GM18870 (cell line): ENCODE results near the gene TMEM204.

Source experiments
- ATAC-seq: cut with Tn5 transposase; IDR thresholded peaks from one replicate; pipeline ENCODE4 v1.9.1; 2021; ENCODE audit warnings: moderate library complexity; ENCODE audit not compliant: unreplicated experiment

The TMEM204 gene

DNA sequence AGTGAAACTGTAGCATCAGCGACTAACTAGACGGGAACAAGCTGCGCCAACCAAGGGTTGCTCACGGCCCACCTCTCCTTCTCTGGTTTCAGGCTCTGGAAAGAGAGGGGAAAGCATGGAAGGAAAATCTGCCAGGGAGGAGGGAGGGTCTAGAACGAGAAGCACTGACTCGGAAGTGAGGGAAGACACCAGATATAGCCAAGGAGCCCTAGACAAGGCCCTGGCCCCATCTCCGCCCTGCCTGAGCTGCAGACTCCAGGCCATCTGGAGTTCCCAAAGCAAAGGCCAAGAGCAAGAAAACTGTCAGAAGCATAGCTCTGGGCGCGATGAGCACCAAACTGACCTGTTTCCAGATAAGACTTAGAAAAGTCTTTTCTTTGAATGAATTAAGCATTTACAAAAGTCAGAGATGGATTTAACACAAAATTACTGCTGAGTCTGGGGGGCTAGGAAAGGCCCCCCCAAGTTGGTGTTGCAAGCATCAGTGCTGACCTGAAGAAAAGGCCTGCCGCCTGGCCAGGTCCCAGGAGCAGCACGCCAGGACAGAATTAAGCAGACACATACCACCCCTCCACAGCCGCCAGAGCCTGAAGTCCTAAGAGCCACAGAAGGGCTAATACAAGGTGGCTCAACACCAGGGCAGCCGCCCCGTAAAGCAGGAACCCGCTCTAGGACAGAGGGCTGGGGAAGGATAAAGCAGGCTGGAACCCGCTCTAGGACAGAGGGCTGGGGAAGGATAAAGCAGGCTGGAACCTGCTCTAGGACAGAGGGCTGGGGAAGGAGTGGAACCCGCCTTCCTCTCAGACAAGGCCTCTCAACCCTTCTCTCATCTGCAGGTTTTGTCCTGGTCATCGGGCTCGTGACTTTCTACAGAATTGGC is 20.7 kb downstream of the TMEM204 start:
- no peak for ATAC-seq

DNA sequence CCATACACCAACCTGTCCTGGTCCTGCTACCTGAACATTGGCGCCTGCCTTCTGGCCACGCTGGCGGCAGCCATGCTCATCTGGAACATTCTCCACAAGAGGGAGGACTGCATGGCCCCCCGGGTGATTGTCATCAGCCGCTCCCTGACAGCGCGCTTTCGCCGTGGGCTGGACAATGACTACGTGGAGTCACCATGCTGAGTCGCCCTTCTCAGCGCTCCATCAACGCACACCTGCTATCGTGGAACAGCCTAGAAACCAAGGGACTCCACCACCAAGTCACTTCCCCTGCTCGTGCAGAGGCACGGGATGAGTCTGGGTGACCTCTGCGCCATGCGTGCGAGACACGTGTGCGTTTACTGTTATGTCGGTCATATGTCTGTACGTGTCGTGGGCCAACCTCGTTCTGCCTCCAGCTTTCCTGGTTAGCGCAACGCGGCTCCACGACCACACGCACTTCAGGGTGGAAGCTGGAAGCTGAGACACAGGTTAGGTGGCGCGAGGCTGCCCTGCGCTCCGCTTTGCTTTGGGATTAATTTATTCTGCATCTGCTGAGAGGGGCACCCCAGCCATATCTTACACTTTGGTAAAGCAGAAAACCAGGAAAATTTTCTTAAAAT is 21.5 kb downstream of the TMEM204 start:
- no peak for ATAC-seq

DNA sequence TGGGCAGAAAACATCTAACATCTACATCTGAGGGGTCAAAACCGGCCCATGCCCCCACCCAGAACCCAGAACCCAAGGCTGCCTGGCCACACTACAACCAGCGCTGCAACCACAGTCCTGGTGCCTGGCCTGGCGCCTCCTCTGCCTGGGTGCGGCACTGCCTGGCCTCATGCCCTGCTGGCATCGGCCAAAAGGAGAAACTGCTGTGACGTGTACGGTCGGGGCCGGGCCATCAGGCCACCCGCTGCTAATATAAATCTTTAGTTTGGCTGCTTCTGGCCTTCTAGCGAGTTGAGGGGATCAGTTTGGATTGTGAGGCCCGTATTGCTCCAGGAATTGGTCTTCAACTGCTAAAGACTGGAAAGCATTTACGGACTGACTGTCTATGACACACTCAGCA is 22.8 kb downstream of the TMEM204 start:
- no peak for ATAC-seq

DNA sequence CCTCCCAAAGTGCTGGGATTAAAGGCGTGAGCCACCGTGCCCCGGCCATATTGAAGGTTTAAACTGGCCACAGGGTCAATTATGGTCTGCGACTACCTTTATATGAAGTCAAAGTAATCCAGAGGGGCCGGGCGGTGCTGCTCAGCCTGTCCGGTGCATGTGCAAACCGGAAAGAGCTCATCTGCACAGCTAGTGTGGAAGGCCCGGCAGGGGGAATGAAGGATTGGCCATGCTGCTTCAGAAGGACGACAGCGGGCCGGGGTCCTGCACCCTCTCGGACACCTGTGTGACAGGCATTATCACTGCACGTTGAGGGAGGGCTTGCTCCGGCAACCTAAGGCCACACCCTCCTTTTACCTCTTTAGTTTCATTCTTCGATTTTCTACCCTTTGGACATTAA is 23.6 kb downstream of the TMEM204 start:
- no peak for ATAC-seq

DNA sequence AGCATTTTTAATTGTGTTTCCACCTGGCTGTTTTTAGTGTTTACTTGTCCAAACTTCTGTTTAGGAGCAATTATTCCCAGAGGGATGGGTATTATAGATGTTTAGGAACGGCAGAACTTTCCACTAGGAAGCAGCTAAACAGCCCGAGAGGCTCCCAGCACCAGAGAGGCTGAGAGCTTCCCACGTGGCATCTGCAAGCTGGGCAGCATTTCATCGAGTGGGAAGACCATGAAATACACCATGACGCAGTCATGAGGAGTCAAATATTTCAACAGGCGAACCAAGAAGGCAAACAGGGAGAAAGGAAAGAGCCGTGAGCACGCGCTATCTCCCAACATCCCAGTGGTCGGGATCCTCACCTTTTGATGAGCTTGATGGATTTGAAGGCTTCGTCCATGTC is 24.1 kb downstream of the TMEM204 start:
- no peak for ATAC-seq

DNA sequence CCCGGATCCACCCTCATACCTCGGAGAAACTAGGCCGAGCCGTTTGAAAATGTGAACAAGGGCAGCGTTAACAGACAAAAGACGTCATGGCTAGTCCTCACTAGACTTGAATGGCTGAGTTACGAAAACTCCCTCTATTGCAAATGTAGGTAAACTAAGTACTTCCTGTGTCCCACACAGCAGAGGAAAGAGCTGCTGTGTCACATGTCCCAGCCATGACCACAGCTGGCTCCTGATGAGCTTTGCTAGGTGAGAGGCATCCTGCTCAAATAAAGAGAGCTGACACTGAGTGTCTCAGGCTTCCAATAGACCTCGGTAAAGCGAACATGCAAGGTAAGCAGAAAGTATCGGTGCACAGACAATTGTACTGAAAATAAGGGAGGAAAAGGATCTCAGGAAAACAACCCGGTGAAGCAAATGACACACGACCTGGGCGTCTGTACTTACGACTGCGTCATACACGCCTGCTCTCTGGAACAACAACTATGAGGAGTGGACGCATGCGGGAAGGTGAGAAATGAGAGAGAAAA is 26.0 kb downstream of the TMEM204 start:
- no peak for ATAC-seq

DNA sequence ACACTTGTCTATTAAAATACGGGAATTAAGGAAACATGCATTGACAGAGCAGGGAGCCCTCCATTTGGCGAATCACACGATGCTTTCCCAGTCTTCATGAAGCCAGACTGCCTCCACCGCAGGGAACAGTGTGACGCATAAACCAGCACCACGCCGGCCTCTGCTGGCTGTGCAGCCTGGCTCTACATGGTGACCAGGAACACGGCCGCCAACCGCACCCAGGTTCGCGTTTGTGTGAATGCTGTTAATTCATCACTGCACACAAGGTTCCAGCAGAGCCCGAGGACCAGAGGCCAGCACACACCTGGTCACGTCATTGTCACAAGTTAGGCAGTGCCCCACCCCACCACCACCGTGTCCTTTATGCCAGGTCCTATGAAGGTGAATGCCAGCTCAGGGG is 26.7 kb downstream of the TMEM204 start:
- ATAC-seq: no peak

DNA sequence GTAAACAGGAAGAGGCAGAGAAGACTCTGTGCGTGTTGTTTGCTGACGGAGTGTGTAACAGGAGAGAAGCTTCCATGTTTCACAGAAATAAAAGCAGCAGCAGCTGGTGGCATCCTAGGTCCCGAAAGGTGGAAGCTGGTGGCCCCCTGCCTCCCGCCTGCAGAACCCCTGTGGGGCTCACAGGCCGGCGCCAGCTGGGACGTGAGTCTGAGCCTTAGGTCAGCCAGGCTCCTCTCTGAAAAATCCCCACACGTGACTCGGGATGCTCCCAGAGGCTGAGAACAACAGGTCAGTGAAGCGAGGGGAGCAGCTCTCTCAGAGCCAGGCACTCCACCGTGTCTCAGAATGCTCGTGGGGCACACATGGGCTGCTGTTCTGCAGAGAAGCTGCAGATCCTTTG is 27.4 kb downstream of the TMEM204 start:
- ATAC-seq: no peak

DNA sequence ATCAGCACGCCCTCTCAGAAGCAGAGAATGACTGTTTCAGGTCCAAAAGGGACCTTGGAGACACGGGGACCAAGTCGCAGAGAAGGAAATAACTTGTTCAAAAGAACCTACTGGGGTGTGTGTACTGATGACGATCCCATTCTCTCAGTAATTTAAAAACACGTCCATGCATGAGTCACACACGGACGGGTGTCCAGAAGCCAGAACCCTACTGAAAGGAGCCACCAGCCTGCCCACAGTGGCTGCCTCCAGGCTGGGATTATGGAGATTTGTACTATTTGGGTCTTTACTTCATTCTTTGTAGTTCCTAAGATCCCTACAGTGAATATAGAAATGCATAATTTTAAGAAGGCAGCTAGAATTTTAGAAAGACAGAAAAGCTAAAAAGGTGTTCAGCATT is 27.8 kb downstream of the TMEM204 start:
- no peak for ATAC-seq

DNA sequence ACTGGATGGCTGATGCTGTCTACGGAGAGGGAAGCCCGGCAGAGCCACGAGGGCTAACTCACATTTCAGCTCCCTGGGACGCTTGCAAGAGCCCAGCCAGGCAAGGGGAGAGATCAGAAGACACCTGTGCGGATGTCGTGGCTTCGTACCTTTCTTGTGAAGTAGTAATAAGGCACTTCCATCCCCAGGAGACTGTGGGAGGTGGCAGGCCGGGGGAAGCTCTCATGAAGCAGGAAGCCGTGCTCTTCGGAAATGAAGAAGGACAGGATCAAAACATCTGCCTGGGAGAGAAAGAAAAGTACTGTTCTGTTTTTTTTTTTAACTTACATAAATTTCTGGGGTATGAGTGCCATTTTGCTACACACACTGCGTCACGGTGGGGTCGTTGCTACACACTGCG is 28.4 kb downstream of the TMEM204 start:
- ATAC-seq: no peak

DNA sequence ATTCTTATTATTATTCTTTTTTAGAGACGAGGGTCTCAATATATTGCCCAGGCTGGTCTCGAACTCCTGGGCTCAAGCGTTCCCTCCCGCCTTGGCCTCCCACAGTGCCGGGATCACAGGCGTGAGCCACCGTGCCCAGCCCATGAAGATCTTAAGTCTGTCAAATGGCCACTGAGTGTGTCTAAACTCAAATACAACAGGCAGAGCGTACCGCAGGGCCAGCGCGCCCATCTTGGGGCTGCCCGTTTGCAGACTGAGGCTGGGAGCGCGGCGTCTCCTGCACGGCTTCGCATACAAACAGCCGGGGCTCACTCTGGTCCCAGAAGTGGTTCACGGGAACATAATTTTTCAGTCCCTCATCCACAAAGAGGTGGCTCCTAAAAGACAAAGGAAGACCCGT is 30.3 kb downstream of the TMEM204 start:
- no peak for ATAC-seq

DNA sequence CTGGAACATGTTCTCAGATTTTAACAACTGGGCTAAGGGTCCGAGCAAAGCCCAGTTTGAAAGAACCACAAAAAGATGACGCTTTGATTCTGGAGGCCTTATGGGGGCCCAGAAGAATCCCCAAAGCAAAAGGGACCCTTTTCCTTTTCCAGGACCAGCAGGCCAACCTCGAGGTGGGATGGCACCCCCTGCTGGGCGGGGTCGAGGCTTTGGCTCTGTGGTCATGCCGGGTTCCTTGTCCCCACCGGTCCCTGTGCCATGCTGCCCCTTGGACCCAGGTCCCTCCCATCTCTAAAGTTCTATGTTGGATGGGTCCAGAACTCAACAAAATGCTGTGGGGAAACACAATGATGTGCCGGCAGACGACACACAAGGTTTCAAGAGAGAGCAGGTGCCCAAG is 30.9 kb downstream of the TMEM204 start:
- ATAC-seq: no peak

DNA sequence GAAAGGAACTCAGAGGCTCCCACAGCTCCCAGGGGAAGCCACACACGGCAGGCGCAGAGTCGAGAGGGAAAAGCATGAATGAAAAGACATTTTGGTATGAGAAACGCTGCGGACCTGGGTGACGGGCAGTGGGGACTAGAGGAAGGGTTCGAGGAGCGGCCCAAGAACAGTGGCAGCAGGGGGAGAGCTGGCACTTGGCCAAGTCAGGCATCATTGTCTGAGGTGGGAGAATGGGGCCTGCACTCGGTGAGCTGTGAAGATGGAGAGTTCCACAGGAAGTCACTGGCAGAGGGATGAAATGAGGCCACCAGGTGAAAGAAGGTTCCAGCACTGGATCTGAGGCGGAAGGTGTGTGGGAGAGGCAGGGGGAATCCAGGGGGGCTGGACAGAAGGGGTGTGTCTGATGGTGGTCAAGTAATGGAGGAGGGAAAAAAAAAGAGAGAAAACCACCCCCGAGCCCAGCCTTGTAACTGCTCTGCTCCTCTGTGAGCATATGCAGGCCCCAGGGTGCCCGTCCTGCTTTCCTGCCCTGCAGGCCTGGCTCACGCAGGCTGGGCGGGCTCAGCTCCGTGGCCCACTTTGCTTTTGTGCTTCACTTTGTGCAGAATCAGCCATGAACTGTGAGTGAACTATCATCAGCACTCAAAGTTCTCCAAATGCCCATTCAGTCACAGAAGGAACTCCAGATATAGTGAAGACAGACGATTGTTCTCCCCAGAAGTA is 31.8 kb downstream of the TMEM204 start:
- no peak for ATAC-seq

DNA sequence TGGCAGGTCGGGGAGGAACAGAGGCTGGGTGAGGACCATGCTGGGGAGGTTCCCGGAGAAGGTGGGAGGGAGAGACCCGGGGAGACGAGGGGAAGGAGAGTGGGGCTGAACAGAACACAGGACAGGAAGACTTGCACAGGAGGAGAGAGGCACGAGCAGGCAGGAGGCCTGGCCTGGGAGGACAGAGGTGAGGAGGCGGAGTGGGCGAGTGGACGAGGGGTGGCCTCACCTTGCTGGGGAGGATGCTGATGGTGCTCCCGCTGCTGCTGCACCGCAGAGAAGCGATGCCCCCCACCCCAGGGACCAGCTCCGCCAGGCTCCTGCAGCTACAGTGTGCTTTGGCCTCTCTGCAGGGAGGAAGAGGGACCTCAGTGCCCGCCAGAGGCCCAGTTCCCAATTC is 34.5 kb downstream of the TMEM204 start:
- ATAC-seq: no peak

DNA sequence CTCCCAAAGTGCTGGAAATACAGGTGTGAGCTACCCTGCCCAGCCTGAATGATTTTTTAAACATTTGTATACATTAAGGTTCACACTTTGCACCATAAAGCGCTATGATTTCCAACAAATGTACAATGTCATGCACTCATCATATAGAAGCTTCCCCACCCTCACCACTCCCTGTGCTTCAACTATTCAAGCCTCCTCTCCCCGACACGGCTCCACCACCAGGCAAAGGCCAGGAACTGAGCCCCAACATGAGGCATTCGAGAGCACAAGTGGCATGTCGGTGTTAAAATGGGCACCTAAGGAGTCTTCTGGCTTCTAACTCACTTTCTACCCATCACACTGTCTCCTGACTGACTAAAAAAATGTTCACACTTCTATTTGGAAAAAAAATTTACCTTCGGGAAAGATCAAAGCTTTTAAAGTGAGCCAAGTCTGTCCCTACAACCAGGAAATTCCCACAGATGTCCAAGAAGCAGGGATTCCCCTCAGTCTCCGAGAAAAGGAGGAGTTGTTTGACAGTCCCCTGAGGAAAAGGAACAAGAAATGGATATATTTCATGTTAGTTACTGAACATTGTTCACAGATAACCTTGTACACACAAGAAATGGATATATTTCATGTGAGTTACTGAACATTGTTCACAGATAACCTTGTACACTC is 37.7 kb downstream of the TMEM204 start:
- ATAC-seq: no peak

DNA sequence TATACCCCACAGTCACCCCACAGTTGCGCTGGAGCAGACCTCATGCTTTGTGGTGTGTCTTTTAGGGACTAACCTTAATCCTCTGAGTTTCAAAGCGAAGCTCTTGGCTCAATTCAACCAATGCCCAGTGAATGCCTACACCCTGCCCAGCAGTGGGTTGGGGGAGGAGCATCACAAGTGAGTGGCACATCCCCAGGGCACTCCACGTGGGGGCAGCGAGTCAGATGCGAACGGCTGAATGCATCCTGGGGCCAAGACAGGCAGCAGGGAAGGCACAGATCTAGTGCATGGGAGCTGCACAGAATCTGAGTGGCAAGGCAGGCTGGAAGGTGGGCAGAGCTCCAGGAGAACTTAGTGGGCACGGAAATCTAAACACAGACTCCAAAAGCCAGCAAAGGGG is 39.2 kb downstream of the TMEM204 start:
- ATAC-seq: no peak

DNA sequence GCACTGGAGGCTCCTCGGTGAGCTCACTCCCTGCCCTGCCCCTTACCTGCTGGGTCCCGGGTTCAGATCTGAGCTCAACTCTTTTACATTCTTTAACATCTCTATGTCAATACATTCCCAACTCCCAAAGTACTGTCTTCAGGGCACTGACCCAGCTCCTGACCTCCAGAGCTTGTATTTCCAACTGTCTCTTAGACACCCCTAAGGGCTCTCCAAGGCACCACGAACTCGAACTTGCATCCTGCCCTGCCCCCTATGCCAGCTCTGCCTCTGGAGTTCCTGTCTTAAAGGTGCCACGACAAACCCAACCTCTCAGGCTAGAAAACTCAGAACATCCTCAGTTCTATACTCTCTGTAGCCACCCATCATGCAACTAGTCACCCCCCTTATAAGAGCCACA is 39.8 kb downstream of the TMEM204 start:
- no peak for ATAC-seq

DNA sequence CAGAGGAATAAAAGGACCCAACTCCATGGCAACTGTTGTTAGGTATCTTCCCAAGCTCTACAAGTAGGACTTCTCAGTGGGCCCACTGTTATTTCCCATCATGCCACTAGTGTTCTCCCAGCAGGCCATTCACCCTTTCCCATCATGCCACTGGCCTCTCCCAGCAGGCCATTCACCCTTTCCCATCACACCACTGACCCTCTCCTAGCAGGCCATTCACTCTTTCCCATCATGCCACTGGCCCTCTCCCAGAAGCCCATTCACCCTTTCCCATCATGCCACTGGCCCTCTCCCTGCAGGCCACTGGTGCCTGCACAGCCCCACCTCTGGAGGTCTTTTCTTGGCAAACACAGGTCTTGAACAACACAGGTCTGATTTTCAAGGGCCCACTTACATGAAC is 42.1 kb downstream of the TMEM204 start:
- ATAC-seq: no peak

DNA sequence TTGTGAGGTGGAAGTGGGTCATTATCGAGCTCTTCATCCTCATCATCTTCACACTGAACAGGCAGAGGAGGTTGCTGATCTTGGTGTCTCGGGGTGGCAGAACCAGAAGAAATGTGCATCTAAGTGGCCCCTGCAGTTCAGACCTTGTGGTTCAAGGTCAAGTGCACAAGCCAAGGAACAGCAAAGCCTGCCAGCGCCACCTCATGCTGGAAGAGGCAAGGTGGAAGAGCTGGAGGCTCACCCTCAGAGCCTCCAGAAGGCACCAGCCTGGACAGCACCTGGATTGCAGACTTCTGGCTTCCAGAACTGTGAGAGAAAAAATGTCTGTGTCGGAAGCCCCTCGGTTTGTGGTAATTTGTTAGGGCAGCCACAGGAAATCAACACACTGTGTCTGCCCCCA is 45.7 kb downstream of the TMEM204 start:
- ATAC-seq: no peak

DNA sequence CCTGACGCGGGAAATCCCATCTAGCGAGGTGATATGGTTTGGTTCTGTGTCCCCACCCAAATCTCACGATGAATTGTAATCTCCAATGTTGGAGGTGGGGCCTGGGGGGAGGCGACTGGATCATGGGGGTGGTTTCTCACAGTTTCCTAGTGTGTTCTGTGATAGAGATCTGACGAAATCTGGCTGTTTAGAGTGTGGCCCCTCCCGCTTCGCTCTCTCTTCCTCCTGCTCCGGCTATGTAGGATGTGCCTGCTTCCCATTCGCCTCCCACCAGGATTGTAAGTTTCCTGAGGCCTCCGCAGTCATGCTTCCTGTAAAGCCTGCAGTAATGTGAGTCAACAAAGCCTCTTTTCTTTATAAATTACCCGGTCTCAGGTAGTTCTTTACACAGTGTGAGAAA is 46.8 kb downstream of the TMEM204 start:
- no peak for ATAC-seq

DNA sequence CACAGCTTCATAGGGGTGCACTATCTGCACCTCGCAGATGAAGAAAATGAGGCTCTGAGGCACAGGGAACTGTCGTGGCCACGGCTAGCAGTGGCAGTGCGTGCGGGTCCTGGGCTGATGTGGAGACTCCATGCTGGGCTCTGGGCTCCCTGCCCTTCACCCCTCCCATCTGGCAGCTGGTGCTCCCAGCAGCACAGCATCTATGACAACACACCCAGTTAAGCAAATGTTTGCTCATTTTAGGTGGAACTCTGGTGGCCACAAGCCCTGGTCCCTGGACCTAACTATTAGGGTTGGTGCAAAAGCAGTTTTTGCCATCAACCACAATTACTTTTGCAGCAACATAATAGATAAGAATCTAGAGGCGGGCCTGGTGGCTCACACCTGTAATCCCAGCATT is 47.5 kb downstream of the TMEM204 start:
- ATAC-seq: no peak
